NCI-H774 (cell line): Measurements from ENCODE around the gene ADGRD1.
"Not testable (repeated sequence)": the region's sequence is repeated elsewhere in the genome, so short reads cannot be mapped to it uniquely, and the experiment has no call there.

Source experiments
- DNase-seq: peaks from one replicate; lab custom pipeline; 2025; lab: John Stamatoyannopoulos, UW

ADGRD1 gene

DNA sequence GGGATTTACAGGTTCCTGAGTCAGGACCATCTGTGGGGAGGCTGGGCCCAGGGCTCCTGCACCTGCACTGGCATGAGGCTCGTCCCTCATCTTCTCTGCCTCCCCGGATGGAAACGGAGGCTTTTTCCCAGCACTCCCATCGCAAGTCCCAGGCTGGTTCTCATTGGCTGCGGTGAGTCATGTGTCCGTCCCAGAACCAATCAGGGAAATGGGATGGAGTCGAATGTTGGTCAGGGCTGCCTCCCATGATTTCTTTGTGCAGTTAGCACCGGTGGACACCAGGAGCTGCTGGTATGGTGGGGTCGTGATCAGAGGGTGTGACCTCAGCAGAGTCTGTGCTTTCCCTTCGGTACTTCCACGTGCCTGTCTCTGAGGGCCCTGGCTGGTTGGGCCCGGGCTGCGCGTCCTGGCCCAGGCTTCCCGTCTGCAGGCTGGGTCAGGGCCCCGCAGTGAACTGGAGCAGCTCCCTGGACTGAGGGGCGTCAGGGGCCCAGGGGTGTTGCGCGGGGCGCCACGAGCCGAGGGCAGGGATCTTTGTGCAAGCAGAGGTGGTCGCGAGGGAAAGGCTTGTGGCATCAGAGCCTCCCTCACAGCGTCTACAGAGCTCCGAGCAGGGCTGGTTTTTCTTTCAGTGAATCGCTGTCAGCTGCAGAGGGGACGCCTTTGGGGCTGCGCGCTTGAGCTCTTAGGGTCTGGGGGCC, 168.1 kb downstream of the ADGRD1 start:
- DNase-seq, result peak; percentile 39

DNA sequence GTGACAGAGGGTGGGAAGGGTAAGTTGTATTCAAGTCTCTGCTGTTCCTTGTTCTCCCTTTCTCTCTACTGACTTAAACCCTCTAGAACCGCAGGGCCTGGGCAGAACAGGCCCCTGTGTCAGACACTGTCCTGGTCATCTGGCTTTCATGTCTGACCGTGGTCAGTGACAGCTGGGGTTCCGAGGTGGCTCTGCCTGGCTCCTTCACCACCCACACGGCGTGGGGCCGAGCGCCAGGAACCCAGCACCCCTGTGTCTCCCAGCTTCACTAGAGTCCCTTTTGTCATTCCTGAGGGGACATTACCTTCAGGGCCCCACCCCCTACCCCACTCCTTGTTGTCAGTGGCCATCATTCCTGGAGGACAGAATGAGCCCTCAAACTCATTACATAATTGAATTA, 168.9 kb downstream of the ADGRD1 start:
- DNase-seq, result no peak

DNA sequence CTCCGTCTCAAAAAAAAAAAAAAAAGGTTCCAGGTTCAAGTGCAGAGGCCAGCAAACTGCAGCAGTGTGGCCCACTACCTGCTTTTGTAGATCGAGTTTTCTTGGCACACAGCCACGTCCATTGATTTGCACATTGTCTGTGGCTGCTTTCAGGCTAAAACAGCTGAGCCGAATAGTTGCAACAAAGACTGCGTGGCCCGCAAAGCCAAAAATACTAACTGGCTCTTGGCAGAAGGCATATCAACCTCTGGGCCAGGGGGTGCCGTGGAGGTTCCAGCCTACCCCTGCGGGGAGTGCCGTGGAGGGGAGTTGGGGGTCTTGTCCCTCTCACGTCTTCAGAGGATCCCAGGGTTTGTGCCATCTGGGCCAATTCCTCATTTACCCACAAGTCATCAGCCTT, 170.1 kb downstream of the ADGRD1 start:
- no peak for DNase-seq

DNA sequence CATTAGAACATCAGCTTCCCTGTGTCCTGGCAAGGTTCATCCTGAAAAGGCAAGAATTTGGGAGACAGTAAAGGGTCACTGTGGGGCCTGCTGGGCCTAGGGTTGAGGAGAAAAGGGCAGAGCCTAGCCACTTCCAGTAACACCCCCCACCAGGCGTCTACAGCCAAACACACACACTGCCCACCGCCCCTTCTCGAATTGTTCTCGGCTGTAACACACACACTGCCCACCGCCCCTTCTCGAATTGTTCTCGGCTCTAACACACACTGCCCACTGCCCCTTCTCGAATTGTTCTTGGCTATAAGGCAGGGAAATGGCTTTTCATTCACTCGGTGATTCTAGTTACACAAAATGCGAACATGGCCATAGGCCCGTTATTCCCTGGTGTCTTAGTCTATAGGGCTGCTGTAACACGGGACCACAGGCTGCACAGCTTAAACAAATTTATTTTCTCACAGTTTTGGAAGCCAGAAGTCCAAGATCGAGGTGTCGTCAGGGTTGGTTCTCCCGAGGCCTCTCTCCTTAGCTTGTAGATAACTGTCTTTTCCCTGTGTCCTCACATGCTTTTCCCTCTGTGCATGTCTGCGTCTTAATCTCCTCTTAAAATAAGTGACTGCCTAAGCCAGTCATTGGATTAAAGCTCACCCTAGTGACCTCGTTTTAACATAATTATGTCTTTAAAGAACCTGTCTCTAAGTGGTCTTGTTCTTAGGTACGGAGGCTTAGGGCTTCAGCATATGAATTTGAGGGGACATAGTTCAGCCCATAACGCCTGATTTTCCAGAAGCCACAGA, 171.0 kb downstream of the ADGRD1 start:
- no peak for DNase-seq

DNA sequence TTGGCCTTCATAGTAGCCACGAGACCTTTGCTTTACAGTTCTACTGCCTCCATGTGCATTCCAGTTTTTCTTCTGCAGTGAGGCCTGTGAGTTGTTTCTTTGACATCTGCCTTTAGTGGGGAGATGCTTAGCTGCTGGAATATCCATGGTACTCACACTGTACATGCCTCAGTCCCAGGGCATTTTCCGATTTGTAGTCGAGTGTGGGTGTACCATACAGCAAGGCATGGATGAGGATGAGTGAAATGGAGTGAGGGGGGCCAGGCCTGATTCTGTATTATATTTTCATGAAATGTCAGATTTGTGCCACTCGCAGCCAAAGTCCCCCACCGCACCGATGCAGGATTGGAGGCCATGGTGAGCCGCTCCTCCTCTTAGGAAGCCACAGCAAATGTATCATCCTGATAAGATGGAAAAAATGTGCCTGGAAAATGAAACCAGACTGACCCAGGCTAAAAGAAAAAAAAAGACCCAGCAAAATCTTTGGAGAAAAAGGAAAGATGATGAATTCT, 173.0 kb downstream of the ADGRD1 start:
- no peak for DNase-seq

DNA sequence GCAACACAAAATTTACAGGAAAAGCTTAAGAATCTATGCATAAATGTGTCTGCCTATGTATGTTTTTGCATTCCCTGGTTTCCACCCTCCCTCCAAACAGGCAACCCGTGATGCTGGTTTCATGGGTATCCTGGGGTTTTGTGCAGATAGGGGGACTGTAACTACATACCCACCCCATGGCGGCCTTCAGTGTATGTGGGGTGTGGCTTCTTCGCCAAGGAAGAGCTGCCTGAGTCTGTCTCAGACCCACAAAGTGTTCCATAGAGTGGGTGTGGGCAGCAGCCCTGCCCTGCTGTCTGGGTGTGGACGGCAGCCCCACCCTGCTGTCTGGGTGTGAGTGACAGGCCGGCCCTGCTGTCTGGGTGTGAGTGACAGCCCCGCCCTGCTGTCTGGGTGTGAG, 174.8 kb downstream of the ADGRD1 start:
- DNase-seq, result no peak

DNA sequence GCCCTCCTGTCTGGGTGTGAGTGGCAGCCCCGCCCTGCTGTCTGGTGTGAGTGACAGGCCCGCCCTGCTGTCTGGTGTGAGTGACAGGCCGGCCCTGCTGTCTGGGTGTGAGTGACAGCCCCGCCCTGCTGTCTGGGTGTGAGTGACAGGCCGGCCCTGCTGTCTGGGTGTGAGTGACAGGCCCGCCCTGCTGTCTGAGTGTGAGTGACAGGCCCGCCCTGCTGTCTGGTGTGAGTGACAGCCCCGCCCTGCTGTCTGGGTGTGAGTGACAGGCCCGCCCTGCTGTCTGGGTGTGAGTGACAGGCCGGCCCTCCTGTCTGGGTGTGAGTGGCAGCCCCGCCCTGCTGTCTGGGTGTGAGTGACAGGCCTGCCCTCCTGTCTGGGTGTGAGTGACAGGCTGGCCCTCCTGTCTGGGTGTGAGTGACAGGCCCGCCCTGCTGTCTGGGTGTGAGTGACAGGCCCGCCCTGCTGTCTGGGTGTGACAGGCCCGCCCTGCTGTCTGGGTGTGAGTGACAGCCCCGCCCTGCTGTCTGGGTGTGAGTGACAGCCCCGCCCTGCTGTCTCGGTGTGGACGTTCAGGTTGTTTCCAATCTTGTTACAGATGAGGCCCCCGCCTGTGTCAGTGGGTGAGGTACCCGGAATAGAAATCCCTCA, 175.4 kb downstream of the ADGRD1 start:
- not testable (repeated sequence) for DNase-seq

DNA sequence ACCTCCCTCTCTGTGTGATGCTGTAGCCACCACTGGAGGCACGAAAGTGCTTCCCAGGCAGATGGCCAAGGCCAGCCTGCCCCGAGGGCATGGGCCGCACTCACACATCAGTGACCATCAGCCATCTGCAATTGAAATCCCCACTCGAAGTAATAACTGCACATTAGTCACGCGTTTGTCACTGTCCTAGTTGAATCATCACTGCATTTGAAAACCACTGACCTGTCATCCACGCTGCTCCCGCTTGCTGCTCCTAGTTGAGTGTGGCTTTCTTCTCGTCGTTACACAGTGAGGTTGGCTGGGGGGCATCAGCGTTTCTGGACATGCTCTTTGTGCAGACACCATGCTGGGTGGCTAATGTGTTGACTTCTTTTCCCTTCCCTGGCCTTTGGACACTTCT, 176.1 kb downstream of the ADGRD1 start:
- DNase-seq, result no peak

DNA sequence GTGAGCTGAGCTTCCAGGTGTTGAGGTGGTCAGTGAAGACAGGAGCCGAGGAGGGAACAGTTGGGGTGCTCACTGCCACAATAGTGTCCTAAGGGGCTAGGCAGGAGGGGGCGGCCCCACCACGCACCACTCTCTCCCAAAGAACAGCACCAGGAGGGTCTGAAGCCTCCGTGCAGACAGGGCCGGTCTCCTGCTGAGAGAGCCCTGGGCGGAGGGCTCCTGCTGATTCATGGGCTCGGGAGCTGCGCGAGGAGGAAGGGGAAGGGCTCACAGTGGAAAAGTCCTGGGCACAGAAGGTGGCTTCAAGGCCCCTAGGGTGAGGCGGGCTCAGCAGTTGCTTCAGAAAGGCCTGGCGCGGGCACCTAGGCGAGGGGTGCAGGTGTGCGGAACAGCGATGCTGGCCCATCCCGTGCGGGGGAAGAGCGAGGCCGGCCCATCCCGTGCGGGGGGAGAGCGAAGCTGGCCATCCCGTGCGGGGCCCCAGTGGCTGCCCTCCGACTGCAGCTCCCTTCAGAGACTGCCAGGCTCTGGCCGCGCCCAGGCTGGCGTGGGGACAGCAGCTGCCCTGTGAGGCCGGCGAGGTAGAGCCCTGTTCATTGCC, 176.7 kb downstream of the ADGRD1 start:
- no peak for DNase-seq

DNA sequence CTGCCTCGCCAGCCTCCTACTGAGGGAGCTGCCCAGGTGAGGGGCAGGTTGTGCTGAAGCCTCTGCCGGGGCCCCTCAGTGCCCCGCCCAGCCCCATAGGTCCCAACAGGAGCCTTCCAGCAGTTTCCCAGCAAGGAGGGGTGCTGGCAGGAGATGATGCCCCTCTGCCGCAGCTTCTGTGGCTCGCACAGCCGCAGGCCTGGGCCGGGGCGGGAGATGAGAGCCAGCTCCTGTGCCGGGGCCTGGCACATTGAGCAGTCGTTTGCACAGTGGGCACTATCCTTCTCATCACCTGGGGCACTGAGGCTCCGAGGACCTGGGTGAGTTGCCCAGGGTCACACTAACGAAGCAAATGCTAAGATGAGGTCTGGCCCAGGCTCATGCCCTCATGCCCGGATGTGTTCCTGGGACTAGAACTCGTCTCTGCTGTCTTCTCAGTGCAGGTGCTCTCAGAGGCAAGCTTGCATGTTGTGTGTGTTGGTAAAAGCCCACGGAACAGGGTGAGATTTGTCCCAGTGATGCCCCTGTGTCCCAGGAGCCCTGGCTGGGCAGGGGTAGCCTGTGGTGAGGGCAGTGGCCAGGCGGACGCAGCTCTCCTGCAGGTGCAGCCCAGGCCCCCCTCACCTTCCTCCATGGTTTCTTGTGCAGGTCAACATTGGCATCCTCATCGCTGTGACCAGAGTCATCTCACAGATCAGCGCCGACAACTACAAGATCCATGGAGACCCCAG, 177.5 kb downstream of the ADGRD1 start:
- DNase-seq, result no peak

DNA sequence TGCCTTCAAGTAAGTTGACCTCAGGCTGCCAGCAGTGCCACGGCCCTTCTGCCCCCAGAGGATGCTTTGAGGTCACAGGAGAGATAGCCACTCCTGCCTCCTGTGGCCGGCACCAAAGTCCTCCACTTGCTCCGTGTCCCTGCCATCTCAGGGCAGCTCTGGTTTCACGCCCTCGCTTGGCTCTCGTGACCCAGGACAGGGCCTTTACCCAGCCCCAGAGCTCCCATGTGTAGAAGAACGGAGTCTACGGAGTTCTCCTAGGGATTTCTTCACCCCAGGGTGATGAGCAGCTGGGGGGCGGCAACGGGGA, 178.1 kb downstream of the ADGRD1 start:
- DNase-seq, result no peak

DNA sequence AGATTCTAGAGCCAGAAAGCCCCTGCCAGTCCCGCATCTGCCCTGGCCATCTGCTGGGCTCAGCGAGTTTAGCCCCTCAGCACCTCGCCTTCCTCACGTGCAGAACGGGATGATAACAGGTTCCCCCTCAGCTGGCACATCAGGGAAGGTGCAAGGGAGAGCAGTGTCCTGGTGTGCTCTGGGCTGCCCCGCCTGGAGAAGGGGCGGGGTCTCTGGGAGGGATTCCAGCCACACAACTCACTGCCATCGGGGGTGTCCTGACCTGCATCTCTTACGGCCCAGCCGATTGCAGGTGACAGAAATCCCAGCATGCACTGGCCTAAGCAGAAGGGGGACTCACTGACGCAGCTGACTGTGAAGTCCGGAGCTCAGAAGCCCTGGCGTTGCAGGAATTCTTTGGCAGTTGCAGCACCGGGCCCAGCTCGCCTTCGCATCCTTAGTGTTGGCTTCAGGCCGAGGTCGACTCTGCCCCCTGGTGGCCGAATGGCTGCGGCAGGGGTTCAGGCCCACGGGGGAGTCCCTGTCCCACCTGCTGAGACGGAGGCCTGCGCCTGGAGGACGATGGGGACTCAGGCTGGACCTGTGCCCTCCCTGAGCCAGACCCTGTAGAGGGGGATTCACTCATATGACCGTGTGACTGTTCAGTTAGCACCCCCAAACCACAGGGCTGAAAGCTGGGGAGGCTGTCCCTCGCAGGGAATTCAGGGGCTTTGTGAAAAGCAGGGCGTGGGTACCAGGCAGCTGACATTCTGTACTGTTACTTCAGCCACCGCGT, 178.6 kb downstream of the ADGRD1 start:
- peak; percentile 55 for DNase-seq

DNA sequence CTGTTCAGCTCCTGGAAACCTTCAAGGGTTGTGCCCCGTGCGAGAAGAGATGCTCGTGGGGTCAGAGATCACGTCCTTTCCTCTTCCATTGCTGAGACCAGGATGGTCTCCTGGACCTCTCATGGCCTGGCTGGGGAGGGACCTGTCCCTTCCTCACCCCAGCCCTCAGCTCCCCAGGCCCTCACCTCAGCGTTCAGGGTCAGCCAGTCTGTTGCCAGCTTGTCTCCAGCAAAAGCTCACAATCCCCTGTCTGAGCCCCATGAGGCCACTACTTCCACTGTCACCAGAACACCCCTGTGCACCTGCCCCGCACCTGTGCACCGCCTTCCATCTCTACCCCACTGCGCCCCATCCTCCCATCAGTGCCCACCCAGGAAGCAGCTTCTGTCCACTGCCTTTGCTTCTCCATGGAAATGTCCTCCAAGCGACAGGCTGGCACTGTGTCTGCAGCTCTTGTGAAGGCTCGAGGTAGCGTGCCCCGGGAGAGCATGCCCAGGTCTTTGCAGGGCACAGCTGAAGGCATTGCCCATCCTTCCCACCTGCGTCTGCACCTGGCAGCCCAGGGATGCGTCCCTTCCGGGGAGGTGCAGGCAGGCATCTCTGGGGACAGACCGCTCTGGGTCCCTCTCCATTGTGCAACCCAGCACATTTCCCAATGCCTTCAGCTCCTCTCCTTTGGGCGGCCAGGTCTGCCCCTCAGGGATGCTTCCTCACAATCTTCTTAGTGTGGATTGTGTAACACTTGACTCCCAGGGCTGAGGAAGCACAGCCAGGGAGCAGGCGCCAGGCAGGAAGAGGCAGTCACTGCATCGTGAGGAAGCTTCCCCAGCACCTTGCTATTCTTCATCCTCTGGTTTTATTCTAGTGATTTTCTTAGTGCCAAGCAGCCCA, 179.6 kb downstream of the ADGRD1 start:
- no peak for DNase-seq

DNA sequence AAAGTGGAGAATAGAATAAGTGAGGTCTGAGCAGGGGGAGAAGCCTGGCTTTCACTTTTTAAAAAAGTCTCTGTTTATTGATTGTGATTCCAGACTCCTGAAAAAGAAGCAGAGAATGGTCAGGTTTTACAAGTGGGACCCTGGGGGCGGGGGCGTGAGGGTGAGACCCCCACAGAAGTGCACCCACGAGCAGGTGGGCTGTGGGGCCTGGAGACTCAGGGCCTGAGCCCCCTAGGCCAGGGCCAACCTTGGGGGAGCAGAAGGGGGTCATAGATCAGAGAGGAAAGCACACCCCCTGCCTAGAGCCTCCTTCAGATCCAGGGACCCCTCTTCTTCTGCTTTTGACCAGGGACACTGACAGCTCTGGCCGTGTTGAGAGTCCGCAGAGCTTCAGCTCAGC, 180.3 kb downstream of the ADGRD1 start:
- no peak for DNase-seq

DNA sequence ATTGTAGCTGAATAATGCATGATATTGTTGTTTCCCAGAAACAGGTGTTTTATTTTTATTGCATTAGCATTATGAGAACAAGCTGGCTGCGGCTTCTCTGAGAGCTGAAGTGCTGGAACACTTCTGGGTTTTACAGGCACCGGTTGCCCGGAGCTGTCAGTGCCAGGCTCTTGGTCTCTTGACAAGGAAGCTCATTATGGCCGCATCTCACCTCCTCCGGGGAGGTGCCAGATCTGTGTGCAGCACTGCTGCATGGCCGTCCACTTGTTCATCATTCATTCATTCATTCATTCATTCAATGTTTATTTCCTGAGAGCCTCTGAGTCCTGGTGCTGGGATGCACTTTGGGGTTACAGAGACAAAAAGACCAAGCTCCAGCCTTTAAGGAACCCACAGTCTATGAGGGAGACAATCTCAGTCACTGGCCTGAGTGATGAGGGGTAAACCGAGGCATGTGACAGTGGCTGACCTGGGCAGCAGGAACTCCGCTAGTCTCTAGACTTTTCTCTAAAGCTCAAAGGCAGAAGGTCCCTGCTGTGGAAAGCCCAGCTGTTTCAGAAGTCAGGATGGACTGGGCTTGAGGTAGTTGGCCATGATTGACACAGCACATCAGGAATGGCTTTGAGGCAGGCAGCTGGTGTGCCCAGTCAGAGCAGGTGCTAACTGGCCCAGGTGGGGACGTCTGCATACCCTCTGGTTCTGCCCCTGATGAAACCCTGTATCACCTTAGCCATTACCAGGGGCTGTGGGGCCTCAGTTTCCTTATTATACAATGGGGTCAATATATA, 181.0 kb downstream of the ADGRD1 start:
- DNase-seq, result no peak

DNA sequence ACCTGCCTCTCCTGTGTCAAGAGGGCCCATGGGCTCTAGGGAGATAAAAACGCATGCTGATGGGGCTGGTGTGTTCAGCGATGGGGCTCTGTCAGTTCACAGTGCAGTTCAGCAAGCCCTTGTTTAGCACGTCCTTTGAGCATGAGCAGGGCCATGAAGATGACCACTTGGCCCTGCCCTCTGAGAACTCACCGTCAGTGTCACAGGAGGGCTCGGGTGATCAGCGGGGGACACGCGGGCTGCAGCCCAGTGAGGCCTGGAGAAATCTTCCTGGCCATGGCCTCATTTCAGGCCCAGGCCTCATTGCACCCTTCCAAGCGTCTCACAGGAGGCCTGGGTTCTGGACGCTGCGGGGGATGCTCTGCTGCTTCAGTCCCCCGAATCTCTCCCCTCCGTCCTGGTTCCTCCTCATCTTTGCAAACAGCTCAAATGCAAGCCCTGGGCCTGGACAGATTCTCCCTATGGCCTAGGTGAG, 181.6 kb downstream of the ADGRD1 start:
- no peak for DNase-seq

DNA sequence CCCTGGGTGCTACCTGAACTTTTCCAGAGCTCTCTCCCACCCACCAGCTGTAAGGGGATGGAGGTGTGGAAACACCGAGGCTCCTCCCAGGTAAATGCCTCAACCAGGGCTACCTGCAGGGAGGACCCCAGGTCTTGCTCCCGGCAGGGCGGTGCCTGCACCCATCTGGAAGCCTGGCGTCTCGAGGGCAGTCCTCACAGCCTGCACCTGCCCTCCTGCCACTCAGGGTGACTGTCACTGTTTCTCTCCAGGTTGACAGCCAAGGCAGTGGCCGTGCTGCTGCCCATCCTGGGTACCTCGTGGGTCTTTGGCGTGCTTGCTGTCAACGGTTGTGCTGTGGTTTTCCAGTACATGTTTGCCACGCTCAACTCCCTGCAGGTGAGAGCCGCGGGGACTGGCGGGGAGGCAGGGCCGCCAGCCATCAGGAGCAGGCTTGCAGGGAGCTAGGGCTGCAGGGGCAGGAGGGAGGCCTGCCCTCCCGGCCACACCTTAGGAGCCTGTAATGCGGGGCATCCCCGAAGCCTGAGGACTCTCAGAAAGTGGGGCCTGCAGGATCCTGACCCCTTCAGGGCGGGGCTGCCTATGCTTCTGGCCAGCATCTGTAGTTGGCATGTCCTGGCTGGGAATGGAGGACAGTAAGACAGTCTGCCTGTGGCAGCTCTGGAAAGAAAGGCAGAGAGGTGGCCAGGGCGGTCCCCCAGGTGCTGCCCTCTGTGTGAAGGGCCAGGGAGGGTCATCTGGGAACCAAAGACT, 182.3 kb downstream of the ADGRD1 start:
- no peak for DNase-seq

DNA sequence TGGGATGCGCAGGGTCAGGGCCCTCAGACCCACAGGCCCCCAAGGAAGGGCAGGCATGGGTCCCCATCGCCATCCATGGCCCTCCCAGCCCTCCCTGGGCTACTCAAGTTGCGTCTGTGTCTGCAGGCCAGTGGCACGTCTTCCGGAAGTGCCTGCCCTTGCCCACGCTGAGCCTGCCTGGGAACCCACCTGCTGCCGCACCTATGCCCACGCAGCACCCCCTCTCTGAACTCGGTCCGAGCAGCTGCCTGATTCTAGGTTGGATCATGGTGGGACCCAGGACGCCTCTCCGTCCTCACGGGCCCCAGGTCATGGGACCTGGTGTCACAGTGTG, 182.8 kb downstream of the ADGRD1 start:
- DNase-seq, result no peak
